Measurements from ENCODE around the gene EIF5AL1. TPM values are rescaled to one million over a fixed set of nuclear protein-coding genes. Genes with fewer than 3 reads are reported as not detected.
A peak's percentile ranks its signal among the peaks of the same experiment; 100 is the strongest.

EIF5AL1 gene
- total and polyA plus RNA-seq, 12 donors = 0.07 to 1.2 (median 0.42) TPM; not detected in 3

DNA sequence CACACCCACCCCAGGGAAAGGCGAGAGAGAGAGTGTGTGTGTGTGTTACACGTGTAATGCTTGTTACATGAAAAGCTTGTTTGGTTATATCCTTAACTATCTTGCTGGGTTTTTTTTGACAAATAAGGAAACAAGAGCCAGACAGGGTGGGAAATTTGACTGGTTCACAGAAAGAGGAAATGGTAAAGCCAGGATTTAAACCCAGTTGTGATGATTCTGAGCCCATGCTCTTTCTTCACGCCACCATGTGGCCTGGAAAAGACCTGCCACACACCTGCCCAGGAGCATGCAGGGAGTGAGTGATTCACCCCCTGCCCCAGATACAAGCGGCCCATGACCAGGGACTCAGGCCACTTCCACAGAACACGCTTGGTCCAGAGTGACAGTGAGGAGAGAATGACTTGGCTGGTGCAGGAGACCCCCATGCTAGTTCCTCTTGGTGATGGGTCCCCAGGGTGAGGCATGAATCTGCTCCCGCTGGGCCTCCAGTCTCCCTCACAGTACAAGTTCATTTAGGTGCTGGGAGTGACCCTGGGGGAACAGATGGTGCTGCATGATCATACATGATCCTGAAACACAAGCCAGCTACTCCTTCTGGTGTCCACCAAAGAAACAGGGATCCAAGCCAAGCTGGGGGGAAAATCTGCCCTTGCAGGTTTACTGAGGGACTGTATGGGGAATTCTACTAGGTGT lies 21.0 kb upstream of the EIF5AL1 start:
- H3K27me3 ChIP-seq = peaks cover 0 to 4% (median 0%) of the 10 kb centered on the region in 7 donors
- H3K9me3 ChIP-seq = no peaks in the 10 kb centered on the region
- intact Hi-C loops (cut with DNase I) = no loop called here
- peak overlapping the region in 6 of 10 donors; percentile 6 to 65 (median 47) for H3K27ac ChIP-seq
- TF ChIP-seq, protein P1, sequence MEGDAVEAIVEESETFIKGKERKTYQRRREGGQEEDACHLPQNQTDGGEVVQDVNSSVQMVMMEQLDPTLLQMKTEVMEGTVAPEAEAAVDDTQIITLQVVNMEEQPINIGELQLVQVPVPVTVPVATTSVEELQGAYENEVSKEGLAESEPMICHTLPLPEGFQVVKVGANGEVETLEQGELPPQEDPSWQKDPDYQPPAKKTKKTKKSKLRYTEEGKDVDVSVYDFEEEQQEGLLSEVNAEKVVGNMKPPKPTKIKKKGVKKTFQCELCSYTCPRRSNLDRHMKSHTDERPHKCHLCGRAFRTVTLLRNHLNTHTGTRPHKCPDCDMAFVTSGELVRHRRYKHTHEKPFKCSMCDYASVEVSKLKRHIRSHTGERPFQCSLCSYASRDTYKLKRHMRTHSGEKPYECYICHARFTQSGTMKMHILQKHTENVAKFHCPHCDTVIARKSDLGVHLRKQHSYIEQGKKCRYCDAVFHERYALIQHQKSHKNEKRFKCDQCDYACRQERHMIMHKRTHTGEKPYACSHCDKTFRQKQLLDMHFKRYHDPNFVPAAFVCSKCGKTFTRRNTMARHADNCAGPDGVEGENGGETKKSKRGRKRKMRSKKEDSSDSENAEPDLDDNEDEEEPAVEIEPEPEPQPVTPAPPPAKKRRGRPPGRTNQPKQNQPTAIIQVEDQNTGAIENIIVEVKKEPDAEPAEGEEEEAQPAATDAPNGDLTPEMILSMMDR (IDR thresholded peaks at IDR 0.05) = peak in 1 of 9 donors; percentile 15
- H3K36me3 ChIP-seq = no peaks in the 10 kb centered on the region
- WGBS, 2 donors = 83 to 93% methylated on average over 6 of the region's 6 CpGs
- DNase-seq = no peak
- no peak overlapping the region for H3K4me3 ChIP-seq
- ATAC-seq = no peak
- peaks cover 2 to 37% (median 11%) of the 10 kb centered on the region in 9 donors for H3K4me1 ChIP-seq

DNA sequence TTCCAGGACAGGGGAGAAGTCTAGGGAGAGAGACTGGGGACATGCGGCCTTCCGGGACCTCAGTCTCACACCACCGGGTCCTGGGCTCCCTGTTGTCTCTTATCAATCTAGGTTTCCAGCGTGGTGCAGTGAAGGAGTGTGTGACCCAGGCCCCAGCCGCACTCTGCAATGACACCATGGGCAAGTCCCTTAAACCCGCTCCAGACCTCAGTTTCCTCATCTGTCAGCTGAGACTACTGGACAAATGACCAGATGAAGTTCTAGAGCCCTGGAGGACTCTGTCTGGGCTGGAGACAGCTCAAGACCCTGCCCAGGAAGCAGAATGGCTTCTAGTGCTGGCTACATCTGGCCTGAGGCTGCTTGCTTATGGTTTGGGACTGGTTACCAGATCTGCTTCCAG lies 20.1 kb upstream of the EIF5AL1 start:
- ATAC-seq (no peak), DNase-seq (no peak)
- H3K27me3 ChIP-seq = peaks cover 0 to 10% (median under 1%) of the 10 kb centered on the region in 7 donors
- intact Hi-C loops (cut with DNase I) = no loop called here
- H3K4me1 ChIP-seq = peaks cover 2 to 37% (median 10%) of the 10 kb centered on the region in 9 donors
- H3K27ac ChIP-seq = no peak overlapping the region
- no peak overlapping the region for H3K4me3 ChIP-seq
- whole genome bisulfite sequencing, 2 donors = 95 to 96% methylated on average over 6 of the region's 6 CpGs
- no peaks in the 10 kb centered on the region for H3K36me3 ChIP-seq
- TF ChIP-seq, protein P1 (IDR thresholded peaks at IDR 0.05) = no peak
- H3K9me3 ChIP-seq = no peaks in the 10 kb centered on the region

DNA sequence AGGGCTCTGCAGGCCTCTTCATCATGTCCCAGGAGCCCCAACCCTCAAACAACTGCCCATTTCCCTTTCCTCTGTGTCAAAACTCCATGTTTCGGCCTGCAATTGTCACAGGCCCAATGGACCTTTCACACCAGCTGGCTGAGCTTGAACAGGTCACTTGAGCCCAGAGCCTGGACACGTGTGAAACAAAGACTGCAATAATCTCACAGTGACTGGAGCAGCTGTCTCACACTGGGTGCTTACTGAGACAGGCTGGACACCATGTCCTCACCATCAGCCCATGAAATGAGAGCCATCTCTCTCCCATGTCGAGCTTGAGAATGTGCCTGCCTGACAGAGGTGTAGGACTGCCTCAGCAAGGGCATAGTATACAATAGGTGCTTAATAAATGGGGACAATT lies 19.5 kb upstream of the EIF5AL1 start:
- no peak overlapping the region for H3K27ac ChIP-seq
- no peak overlapping the region for H3K4me3 ChIP-seq
- peaks cover 2 to 31% (median 7%) of the 10 kb centered on the region in 9 donors for H3K4me1 ChIP-seq
- 70 to 80% methylated on average over 3 of the region's 3 CpGs for WGBS, 2 donors
- TF ChIP-seq, protein P1 (IDR thresholded peaks at IDR 0.05) = no peak
- H3K27me3 ChIP-seq = peaks cover 0 to 10% (median 3%) of the 10 kb centered on the region in 7 donors
- intact Hi-C loops (cut with DNase I) = no loop called here
- H3K36me3 ChIP-seq = no peaks in the 10 kb centered on the region
- ATAC-seq (no peak), DNase-seq (no peak)
- H3K9me3 ChIP-seq = no peaks in the 10 kb centered on the region

DNA sequence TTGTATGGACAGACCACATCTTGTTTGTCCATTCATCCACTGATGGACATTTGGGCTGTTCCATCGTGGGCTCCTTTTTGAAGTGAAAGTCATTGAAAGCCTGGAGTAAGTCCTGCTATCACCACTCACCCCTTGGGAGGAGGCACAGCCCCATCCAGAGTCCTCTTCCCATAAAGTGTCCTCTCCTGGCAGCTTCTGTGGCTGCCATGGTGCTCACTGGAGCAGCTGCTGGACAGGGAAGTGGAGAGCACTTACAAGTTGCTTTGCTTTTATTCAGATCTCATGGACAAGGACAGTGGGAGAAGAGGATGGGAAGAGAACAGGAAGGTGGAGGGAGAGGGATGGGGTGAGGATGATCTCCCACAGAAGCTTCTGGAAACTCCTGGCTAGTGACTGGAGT lies 18.5 kb upstream of the EIF5AL1 start:
- no peak for DNase-seq
- H3K27me3 ChIP-seq = peaks cover 0 to 15% (median 5%) of the 10 kb centered on the region in 7 donors
- H3K4me3 ChIP-seq = no peak overlapping the region
- no peak for ATAC-seq
- no peaks in the 10 kb centered on the region for H3K36me3 ChIP-seq
- TF ChIP-seq, protein P1 (IDR thresholded peaks at IDR 0.05) = no peak
- no peak overlapping the region for H3K27ac ChIP-seq
- peaks cover 0 to 23% (median 5%) of the 10 kb centered on the region in 9 donors for H3K4me1 ChIP-seq
- 76 to 90% methylated on average over 1 of the region's 1 CpG for WGBS, 2 donors
- no peaks in the 10 kb centered on the region for H3K9me3 ChIP-seq
- intact Hi-C loops (cut with DNase I) = no loop called here

Measured in heart right ventricle (tissue), 16 donors.